GM18517 (cell line): ENCODE data around the gene ACAD8.
"Not testable (repeated sequence)": the region's sequence is repeated elsewhere in the genome, so short reads cannot be mapped to it uniquely, and the experiment has no call there.

Source experiments
- ATAC-seq: cut with Tn5 transposase; IDR thresholded peaks from one replicate; pipeline ENCODE4 v1.9.1; 2021; ENCODE audit warnings: mild to moderate bottlenecking, moderate library complexity; ENCODE audit not compliant: unreplicated experiment

Gene ACAD8

GRCh38 chr11:134238956-134239355 lies 14.4 kb upstream of the ACAD8 start:
- no peak for ATAC-seq

GRCh38 chr11:134240592-134240991 lies 12.8 kb upstream of the ACAD8 start:
- no peak for ATAC-seq

GRCh38 chr11:134242376-134242775 lies 11.0 kb upstream of the ACAD8 start:
- ATAC-seq, result no peak

- ATAC-seq, result no peak
Measured at GRCh38 chr11:134243913-134244312, 9.5 kb upstream of the ACAD8 start.

- ATAC-seq, result peak; percentile 66
Measured at GRCh38 chr11:134244593-134244992, 8.8 kb upstream of the ACAD8 start.

GRCh38 chr11:134245434-134245833 lies 7.9 kb upstream of the ACAD8 start:
- no peak for ATAC-seq

- ATAC-seq, result no peak
Measured at GRCh38 chr11:134246100-134246499, 7.3 kb upstream of the ACAD8 start.

- ATAC-seq, result no peak
Measured at GRCh38 chr11:134246678-134247077, 6.7 kb upstream of the ACAD8 start.

GRCh38 chr11:134248910-134249480 lies 4.4 kb upstream of the ACAD8 start:
- ATAC-seq, result no peak

- no peak for ATAC-seq
Measured at GRCh38 chr11:134250246-134250645, 3.1 kb upstream of the ACAD8 start.

GRCh38 chr11:134250675-134251074 lies 2.7 kb upstream of the ACAD8 start:
- ATAC-seq, result no peak

GRCh38 chr11:134252346-134253187 lies 801 bp upstream of the ACAD8 start:
- ATAC-seq, result peak; percentile 49

- ATAC-seq, result no peak
Measured at GRCh38 chr11:134254433-134255183, 1.2 kb downstream of the ACAD8 start.

- ATAC-seq, result not testable (repeated sequence)
Measured at GRCh38 chr11:134255184-134255561, 1.8 kb downstream of the ACAD8 start.

GRCh38 chr11:134257101-134257500 lies 3.7 kb downstream of the ACAD8 start:
- ATAC-seq, result no peak

- no peak for ATAC-seq
Measured at GRCh38 chr11:134258577-134258976, 5.2 kb downstream of the ACAD8 start.

- ATAC-seq, result no peak
Measured at GRCh38 chr11:134260503-134260902, 7.1 kb downstream of the ACAD8 start.

GRCh38 chr11:134260983-134261382 lies 7.6 kb downstream of the ACAD8 start:
- ATAC-seq, result no peak

GRCh38 chr11:134261626-134262488 lies 8.5 kb downstream of the ACAD8 start:
- ATAC-seq, result no peak

GRCh38 chr11:134264966-134265764 lies 11.8 kb downstream of the ACAD8 start:
- ATAC-seq, result no peak
